Stimulated activated naive CD8-positive, alpha-beta T cell treated with anti-CD3 and anti-CD28 coated beads, Interleukin-15, Interleukin-2, amounts not matched to agents 100 ng/mL and 50 ng/mL, for 24 hours (primary cell): ENCODE results near the gene ZSCAN32.

ENCODE experiments used
- H3K27ac Mint-ChIP-seq: one replicate; pipeline ENCODE4 v1.8.0; 2021; ENCODE audit warnings: mild to moderate bottlenecking, mixed read lengths
- H3K27me3 Mint-ChIP-seq: one replicate; pipeline ENCODE4 v1.8.0; 2021; ENCODE audit warnings: mixed read lengths
- H3K36me3 Mint-ChIP-seq: one replicate; pipeline ENCODE4 v1.8.0; 2021; ENCODE audit warnings: low read depth, mixed read lengths
- H3K4me1 Mint-ChIP-seq: one replicate; pipeline ENCODE4 v1.8.0; 2021; ENCODE audit warnings: low read depth, mixed read lengths
- H3K4me3 Mint-ChIP-seq: one replicate; pipeline ENCODE4 v1.8.0; 2021; ENCODE audit warnings: mild to moderate bottlenecking, mixed read lengths
- H3K9me3 Mint-ChIP-seq: one replicate; pipeline ENCODE4 v1.8.0; 2021; ENCODE audit warnings: mixed read lengths

Gene ZSCAN32

DNA sequence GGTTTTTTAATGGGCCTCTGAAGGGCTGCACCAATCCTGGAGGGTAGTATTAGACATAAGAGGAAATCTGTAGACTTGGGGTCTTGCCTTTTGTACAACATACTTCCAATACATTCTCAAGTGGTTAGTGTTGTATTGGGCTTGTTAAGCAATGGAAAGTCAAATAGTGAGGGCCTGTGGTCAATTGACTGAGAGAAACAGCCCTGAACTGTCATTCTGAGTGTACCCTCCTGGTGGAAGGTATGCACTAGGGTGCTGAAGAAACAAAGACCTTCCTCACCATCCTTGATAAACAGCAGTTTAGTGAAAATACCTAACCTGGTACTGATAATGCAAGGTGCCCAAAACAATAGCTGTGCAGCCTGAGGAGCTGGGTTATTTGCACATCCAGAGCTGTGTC, 22.9 kb downstream of the ZSCAN32 start:
- no peak overlapping the region for H3K27ac Mint-ChIP-seq
- H3K9me3 Mint-ChIP-seq, result peaks cover 53% of the 10 kb centered on the region
- H3K27me3 Mint-ChIP-seq, result no peaks in the 10 kb centered on the region
- H3K36me3 Mint-ChIP-seq, result peaks cover 83% of the 10 kb centered on the region
- no peak overlapping the region for H3K4me3 Mint-ChIP-seq
- no peaks in the 10 kb centered on the region for H3K4me1 Mint-ChIP-seq

DNA sequence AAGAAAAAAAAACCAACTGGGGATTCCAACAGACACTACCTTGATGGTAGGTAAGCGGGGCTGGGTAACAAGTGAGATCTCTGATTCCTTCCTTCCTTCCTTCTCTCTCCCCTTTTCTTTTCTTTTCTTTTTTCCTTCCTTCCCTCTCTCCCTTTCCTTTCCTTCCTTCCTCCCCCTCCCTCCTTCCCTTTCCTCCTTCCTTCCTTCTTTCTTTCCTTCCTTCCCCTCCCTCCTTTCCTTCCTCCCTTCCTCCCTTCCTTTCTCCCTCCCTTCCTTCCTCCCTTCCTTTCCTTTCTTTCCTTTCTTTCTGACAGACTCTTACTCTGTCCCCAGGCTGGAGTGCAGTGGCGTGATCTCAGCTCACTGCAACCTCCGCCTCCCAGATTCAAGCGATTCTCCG, 25.1 kb downstream of the ZSCAN32 start:
- Mint-ChIP-seq H3K27me3 (no peaks in the 10 kb centered on the region), H3K36me3 (peaks cover 60% of the 10 kb centered on the region), H3K27ac (no peak overlapping the region), H3K4me3 (no peak overlapping the region), H3K9me3 (peaks cover 36% of the 10 kb centered on the region), H3K4me1 (no peaks in the 10 kb centered on the region)

- peaks cover 14% of the 10 kb centered on the region for H3K4me1 Mint-ChIP-seq
- no peak overlapping the region for H3K4me3 Mint-ChIP-seq
- H3K27ac Mint-ChIP-seq, result no peak overlapping the region
- H3K9me3 Mint-ChIP-seq, result peaks cover 12% of the 10 kb centered on the region
- no peaks in the 10 kb centered on the region for H3K27me3 Mint-ChIP-seq
- peaks cover 21% of the 10 kb centered on the region for H3K36me3 Mint-ChIP-seq
Observed at GRCh38 chr16:3369073-3369472, 31.7 kb downstream of the ZSCAN32 start.

DNA sequence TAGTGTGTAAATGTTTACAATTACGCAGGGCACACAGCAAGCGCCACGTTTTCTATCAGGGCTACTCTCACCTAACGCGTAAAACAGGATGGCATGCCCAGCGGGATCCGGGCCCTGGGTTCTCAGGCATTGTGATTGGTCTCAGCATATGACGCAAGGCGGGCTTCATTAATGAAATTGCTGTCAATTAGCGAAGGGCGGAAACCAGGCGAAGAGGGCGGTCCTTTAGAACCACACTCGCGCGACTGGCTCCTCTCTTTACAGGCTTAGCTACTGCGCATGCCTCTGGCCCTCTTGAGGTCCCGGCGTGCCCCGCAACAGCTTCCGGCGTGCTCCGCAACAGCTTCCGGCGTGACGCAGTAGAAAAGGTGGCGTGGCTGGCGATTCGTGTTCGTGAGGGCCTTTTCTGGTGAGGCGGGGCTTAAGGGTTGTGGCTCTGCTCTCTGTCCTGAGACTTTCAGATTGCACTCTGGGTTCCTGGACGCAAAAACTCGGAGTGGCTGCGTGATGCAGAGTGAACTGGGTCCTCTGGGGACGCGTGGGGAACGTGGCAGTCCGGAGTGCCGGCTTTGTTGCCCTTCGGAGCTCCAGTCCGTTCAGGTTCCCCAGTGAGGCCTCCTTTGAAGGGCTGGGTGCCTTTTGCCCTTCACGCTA, 35.9 kb downstream of the ZSCAN32 start:
- Mint-ChIP-seq H3K27me3 (peaks cover 24% of the 10 kb centered on the region), H3K4me3 (peak overlapping the region; percentile 83), H3K9me3 (peaks cover 12% of the 10 kb centered on the region), H3K4me1 (peaks cover 14% of the 10 kb centered on the region), H3K27ac (peak overlapping the region; percentile 87), H3K36me3 (peaks cover 16% of the 10 kb centered on the region)

- Mint-ChIP-seq H3K27ac (no peak overlapping the region), H3K27me3 (peaks cover 29% of the 10 kb centered on the region), H3K9me3 (peaks cover 12% of the 10 kb centered on the region), H3K36me3 (peaks cover 16% of the 10 kb centered on the region), H3K4me1 (peaks cover 14% of the 10 kb centered on the region), H3K4me3 (no peak overlapping the region)
Observed at GRCh38 chr16:3363793-3364192, 37.0 kb downstream of the ZSCAN32 start.

- H3K4me3 Mint-ChIP-seq, result no peak overlapping the region
- peaks cover 32% of the 10 kb centered on the region for H3K27me3 Mint-ChIP-seq
- peaks cover 12% of the 10 kb centered on the region for H3K9me3 Mint-ChIP-seq
- no peak overlapping the region for H3K27ac Mint-ChIP-seq
- peaks cover 16% of the 10 kb centered on the region for H3K36me3 Mint-ChIP-seq
- H3K4me1 Mint-ChIP-seq, result peaks cover 14% of the 10 kb centered on the region
Observed at GRCh38 chr16:3362931-3363330, 37.9 kb downstream of the ZSCAN32 start.

DNA sequence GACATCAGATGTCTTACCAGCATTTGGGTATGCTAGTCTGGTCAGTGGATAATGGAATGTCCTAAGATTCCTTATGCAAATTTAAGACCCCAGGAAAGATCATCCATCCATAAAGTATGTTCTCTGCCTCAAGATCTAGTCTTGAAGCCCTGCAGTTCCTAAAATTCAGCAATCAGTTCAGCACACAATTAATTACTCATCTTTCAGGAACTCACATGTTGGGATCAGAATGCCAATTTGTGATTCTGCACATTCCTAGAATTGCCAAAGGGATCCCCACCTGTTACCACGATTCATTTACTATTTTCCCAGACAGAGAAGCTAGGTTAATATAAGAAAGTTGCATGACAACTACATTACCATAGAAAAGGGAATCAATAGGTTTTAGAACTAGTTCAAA, 41.9 kb downstream of the ZSCAN32 start:
- Mint-ChIP-seq H3K27ac (no peak overlapping the region), H3K36me3 (peaks cover 3% of the 10 kb centered on the region), H3K4me1 (no peaks in the 10 kb centered on the region), H3K4me3 (no peak overlapping the region), H3K27me3 (peaks cover 32% of the 10 kb centered on the region), H3K9me3 (peaks cover 9% of the 10 kb centered on the region)

DNA sequence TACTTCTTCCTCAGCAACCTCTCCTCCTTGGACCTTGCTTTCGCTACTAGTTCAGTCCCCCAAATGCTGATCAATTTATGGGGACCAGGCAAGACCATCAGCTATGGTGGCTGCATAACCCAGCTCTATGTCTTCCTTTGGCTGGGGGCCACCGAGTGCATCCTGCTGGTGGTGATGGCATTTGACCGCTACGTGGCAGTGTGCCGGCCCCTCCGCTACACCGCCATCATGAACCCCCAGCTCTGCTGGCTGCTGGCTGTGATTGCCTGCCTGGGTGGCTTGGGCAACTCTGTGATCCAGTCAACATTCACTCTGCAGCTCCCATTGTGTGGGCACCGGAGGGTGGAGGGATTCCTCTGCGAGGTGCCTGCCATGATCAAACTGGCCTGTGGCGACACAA, 44.7 kb downstream of the ZSCAN32 start:
- Mint-ChIP-seq H3K27me3 (peaks cover 16% of the 10 kb centered on the region), H3K4me1 (no peaks in the 10 kb centered on the region), H3K27ac (no peak overlapping the region), H3K9me3 (peaks cover 3% of the 10 kb centered on the region), H3K4me3 (no peak overlapping the region), H3K36me3 (no peaks in the 10 kb centered on the region)

GRCh38 chr16:3355589-3355988, 45.2 kb downstream of the ZSCAN32 start, which contains the start of gene OR2C1:
Gene OR2C1 (plus strand): TSS chr16:3355889. CDS start chr16:3355941, 52 bp downstream.
- Mint-ChIP-seq H3K27ac (no peak within 1 kb of the TSS), H3K36me3 (no peaks in the 10 kb centered on the region), H3K4me1 (no peaks in the 10 kb centered on the region), H3K4me3 (no peak within 1 kb of the TSS), H3K9me3 (peaks cover 3% of the 10 kb centered on the region), H3K27me3 (peaks cover 11% of the 10 kb centered on the region)

- Mint-ChIP-seq H3K27ac (no peak overlapping the region), H3K27me3 (no peaks in the 10 kb centered on the region), H3K9me3 (no peaks in the 10 kb centered on the region), H3K36me3 (no peaks in the 10 kb centered on the region), H3K4me3 (no peak overlapping the region), H3K4me1 (no peaks in the 10 kb centered on the region)
Observed at GRCh38 chr16:3349175-3349574, 51.6 kb downstream of the ZSCAN32 start.

DNA sequence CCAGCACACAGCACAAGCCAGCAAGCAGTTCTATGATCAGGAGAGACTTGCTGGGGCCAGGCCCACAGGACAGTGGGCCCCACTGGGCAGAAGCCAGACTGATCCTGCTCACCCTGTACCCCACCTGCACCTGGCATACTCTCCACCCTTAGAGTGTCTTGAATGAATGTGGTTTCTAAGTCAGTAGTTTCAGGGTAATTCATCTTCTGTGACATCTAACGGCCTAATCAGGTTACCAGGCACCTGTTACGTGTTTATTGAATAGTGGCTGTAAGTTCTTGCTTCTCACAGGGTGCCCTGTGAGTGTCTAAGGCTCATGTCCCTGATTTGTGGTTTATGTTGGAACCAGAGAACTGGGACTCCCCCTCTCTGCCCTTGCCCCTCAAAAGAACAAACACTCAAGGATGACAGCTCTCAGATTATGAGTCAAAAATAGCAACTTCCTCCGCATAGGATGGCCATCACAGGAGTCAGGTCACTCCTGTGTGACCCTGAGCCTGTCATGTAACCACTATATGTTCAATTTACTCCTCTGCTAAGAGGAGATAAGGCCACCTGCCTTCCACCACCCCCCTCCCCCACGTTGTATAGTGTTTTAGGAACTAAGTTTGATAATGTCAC, 52.1 kb downstream of the ZSCAN32 start:
- no peaks in the 10 kb centered on the region for H3K9me3 Mint-ChIP-seq
- no peaks in the 10 kb centered on the region for H3K27me3 Mint-ChIP-seq
- no peaks in the 10 kb centered on the region for H3K4me1 Mint-ChIP-seq
- H3K36me3 Mint-ChIP-seq, result no peaks in the 10 kb centered on the region
- no peak overlapping the region for H3K27ac Mint-ChIP-seq
- no peak overlapping the region for H3K4me3 Mint-ChIP-seq

- Mint-ChIP-seq H3K9me3 (no peaks in the 10 kb centered on the region), H3K4me1 (no peaks in the 10 kb centered on the region), H3K4me3 (no peak overlapping the region), H3K36me3 (no peaks in the 10 kb centered on the region), H3K27ac (no peak overlapping the region), H3K27me3 (no peaks in the 10 kb centered on the region)
Observed at GRCh38 chr16:3347586-3347985, 53.2 kb downstream of the ZSCAN32 start.

- H3K27me3 Mint-ChIP-seq, result no peaks in the 10 kb centered on the region
- no peak overlapping the region for H3K27ac Mint-ChIP-seq
- no peak overlapping the region for H3K4me3 Mint-ChIP-seq
- no peaks in the 10 kb centered on the region for H3K4me1 Mint-ChIP-seq
- no peaks in the 10 kb centered on the region for H3K36me3 Mint-ChIP-seq
- H3K9me3 Mint-ChIP-seq, result no peaks in the 10 kb centered on the region
Observed at GRCh38 chr16:3346041-3346440, 54.8 kb downstream of the ZSCAN32 start.
